ENCODE data around the gene SIDT1. TPM values are rescaled to one million over a fixed set of nuclear protein-coding genes. Genes with fewer than 3 reads are reported as not detected.
A peak's percentile ranks its signal among the peaks of the same experiment; 100 is the strongest.

The SIDT1 gene
- total RNA-seq, 1 donor from 2014 or later = not detected

DNA sequence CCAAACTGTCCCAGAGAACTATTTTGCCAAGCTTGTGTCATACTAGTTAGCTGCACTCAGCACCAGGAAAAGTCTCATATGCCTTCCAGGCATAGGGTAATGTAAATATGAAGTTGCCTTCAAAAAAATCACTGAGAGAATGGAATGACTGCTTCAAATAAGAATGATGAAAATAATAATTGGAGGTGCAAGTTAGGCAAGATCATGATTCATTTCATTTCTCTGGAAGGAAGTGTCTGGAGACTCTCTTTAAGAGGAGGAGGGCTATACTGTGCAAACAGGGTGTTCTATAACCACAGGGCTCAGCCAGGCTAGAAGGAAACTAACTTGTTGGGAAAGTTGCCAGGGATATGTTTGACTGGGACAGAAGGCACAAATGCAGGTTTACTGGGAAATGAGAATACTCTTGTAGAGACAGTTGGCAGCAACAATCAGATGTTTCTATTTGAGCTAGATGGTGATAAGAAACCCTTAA lies 4.3 kb downstream of the SIDT1 start:
- H3K36me3 ChIP-seq (ENCODE audit: insufficient read depth, low read length) = no peaks in the 10 kb centered on the region
- Mint-ChIP-seq H3K27me3 (ENCODE audit: low read depth, unreplicated experiment) (peaks cover 42% of the 10 kb centered on the region), H3K4me3 (ENCODE audit: unreplicated experiment) (peak overlapping the region; percentile 13), H3K4me1 (ENCODE audit: low read depth, unreplicated experiment) (peaks cover 10% of the 10 kb centered on the region), H3K27ac (ENCODE audit: unreplicated experiment) (no peak overlapping the region), H3K9me3 (ENCODE audit: unreplicated experiment) (no peaks in the 10 kb centered on the region), H3K36me3 (ENCODE audit: low read depth, unreplicated experiment) (no peaks in the 10 kb centered on the region)
- peaks cover 33% of the 10 kb centered on the region for H3K27me3 ChIP-seq (ENCODE audit: insufficient read depth, low read length)
- no peak overlapping the region for H3K27ac ChIP-seq (ENCODE audit: low read depth, low read length)
- no peak for DNase-seq (ENCODE audit: low read depth)
- TF ChIP-seq EZH2 (IDR thresholded peaks at IDR 0.05; ENCODE audit: insufficient read depth, low read length) = no peak
- no peak for TF ChIP-seq CTCF (IDR thresholded peaks at IDR 0.05; ENCODE audit: insufficient read depth, low read depth, low read length)
- no peak overlapping the region for H3K9ac ChIP-seq (ENCODE audit: low read length)
- H4K20me1 ChIP-seq (ENCODE audit: insufficient read depth, low read length) = no peaks in the 10 kb centered on the region
- H3K9me3 ChIP-seq (ENCODE audit: insufficient read depth, low read depth, low read length) = no peaks in the 10 kb centered on the region
- no peak overlapping the region for H3K4me3 ChIP-seq (ENCODE audit: insufficient read depth, low read depth, low read length)
- no peak overlapping the region for H2AFZ ChIP-seq (ENCODE audit: low read depth, low read length)
- peaks cover 13% of the 10 kb centered on the region for H3K4me1 ChIP-seq (ENCODE audit: insufficient read depth, low read length)
- H3K79me2 ChIP-seq (ENCODE audit: insufficient read depth, low read length) = no peaks in the 10 kb centered on the region
- no peak overlapping the region for H3K4me2 ChIP-seq (ENCODE audit: low read length)
- FAIRE-seq = no peak

DNA sequence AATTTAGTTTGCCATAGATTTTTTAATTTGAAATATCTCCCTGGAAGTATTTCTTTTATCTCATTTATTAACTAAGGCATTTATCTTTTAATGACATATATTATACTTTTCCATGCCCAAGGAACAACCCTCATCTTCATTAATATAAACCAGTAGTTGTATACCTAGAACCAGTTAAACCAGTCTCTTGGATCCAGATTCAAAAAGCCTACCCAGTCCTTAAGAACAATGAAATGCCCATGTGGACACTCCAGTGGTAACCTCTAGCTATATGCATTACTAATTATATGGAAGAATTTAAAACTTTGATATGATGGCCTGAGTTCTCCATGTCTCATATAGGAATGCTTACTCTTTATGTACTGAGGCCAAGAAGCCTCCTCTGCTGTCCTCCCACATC lies 4.8 kb downstream of the SIDT1 start:
- Mint-ChIP-seq H3K9me3 (ENCODE audit: unreplicated experiment) (no peaks in the 10 kb centered on the region), H3K4me1 (ENCODE audit: low read depth, unreplicated experiment) (peaks cover 10% of the 10 kb centered on the region), H3K27me3 (ENCODE audit: low read depth, unreplicated experiment) (peaks cover 37% of the 10 kb centered on the region), H3K4me3 (ENCODE audit: unreplicated experiment) (no peak overlapping the region), H3K36me3 (ENCODE audit: low read depth, unreplicated experiment) (no peaks in the 10 kb centered on the region), H3K27ac (ENCODE audit: unreplicated experiment) (no peak overlapping the region)
- H3K27me3 ChIP-seq (ENCODE audit: insufficient read depth, low read length) = peaks cover 29% of the 10 kb centered on the region
- no peak overlapping the region for H2AFZ ChIP-seq (ENCODE audit: low read depth, low read length)
- no peaks in the 10 kb centered on the region for H4K20me1 ChIP-seq (ENCODE audit: insufficient read depth, low read length)
- H3K9ac ChIP-seq (ENCODE audit: low read length) = no peak overlapping the region
- H3K36me3 ChIP-seq (ENCODE audit: insufficient read depth, low read length) = no peaks in the 10 kb centered on the region
- no peak for FAIRE-seq
- no peak for TF ChIP-seq CTCF (IDR thresholded peaks at IDR 0.05; ENCODE audit: insufficient read depth, low read depth, low read length)
- TF ChIP-seq EZH2 (IDR thresholded peaks at IDR 0.05; ENCODE audit: insufficient read depth, low read length) = no peak
- no peaks in the 10 kb centered on the region for H3K9me3 ChIP-seq (ENCODE audit: insufficient read depth, low read depth, low read length)
- no peak overlapping the region for H3K4me2 ChIP-seq (ENCODE audit: low read length)
- peaks cover 13% of the 10 kb centered on the region for H3K4me1 ChIP-seq (ENCODE audit: insufficient read depth, low read length)
- no peak for DNase-seq (ENCODE audit: low read depth)
- H3K79me2 ChIP-seq (ENCODE audit: insufficient read depth, low read length) = no peaks in the 10 kb centered on the region
- no peak overlapping the region for H3K27ac ChIP-seq (ENCODE audit: low read depth, low read length)
- no peak overlapping the region for H3K4me3 ChIP-seq (ENCODE audit: insufficient read depth, low read depth, low read length)

GRCh38 chr3:113541519-113541918 lies 9.2 kb downstream of the SIDT1 start:
- TF ChIP-seq EZH2 (IDR thresholded peaks at IDR 0.05; ENCODE audit: insufficient read depth, low read length) = no peak
- no peak for TF ChIP-seq CTCF (IDR thresholded peaks at IDR 0.05; ENCODE audit: insufficient read depth, low read depth, low read length)
- peaks cover 2% of the 10 kb centered on the region for H3K27me3 Mint-ChIP-seq (ENCODE audit: low read depth, unreplicated experiment)
- no peaks in the 10 kb centered on the region for H3K79me2 ChIP-seq (ENCODE audit: insufficient read depth, low read length)

More at GRCh38 chr3:113541519-113541918, 9.2 kb downstream of the SIDT1 start:
- no peak overlapping the region for H3K27ac Mint-ChIP-seq (ENCODE audit: unreplicated experiment)
- peaks cover 4% of the 10 kb centered on the region for H3K4me1 Mint-ChIP-seq (ENCODE audit: low read depth, unreplicated experiment)
- no peak overlapping the region for H3K9ac ChIP-seq (ENCODE audit: low read length)
- no peaks in the 10 kb centered on the region for H3K36me3 Mint-ChIP-seq (ENCODE audit: low read depth, unreplicated experiment)
- H4K20me1 ChIP-seq (ENCODE audit: insufficient read depth, low read length) = no peaks in the 10 kb centered on the region
- H3K4me3 ChIP-seq (ENCODE audit: insufficient read depth, low read depth, low read length) = no peak overlapping the region
- no peak for DNase-seq (ENCODE audit: low read depth)
- H3K36me3 ChIP-seq (ENCODE audit: insufficient read depth, low read length) = no peaks in the 10 kb centered on the region
- no peaks in the 10 kb centered on the region for H3K9me3 ChIP-seq (ENCODE audit: insufficient read depth, low read depth, low read length)
- H3K27me3 ChIP-seq (ENCODE audit: insufficient read depth, low read length) = peaks cover 2% of the 10 kb centered on the region
- H2AFZ ChIP-seq (ENCODE audit: low read depth, low read length) = no peak overlapping the region
- FAIRE-seq = no peak
- H3K9me3 Mint-ChIP-seq (ENCODE audit: unreplicated experiment) = no peaks in the 10 kb centered on the region
- H3K4me2 ChIP-seq (ENCODE audit: low read length) = no peak overlapping the region
- no peaks in the 10 kb centered on the region for H3K4me1 ChIP-seq (ENCODE audit: insufficient read depth, low read length)
- H3K27ac ChIP-seq (ENCODE audit: low read depth, low read length) = no peak overlapping the region
- H3K4me3 Mint-ChIP-seq (ENCODE audit: unreplicated experiment) = no peak overlapping the region
